Nephron progenitor cell (in vitro differentiated cells): ENCODE measurements around the gene UQCR10.
"Not testable (repeated sequence)": the region's sequence is repeated elsewhere in the genome, so short reads cannot be mapped to it uniquely, and the experiment has no call there.

ENCODE experiments used
- DNase-seq: peaks from one replicate; pipeline ENCODE4 v3.0.0; 2021
- H3K27ac Mint-ChIP-seq: 2 replicates; pipeline ENCODE4 v1.8.0; 2021; ENCODE audit warnings: mild to moderate bottlenecking, moderate library complexity, mixed read lengths
- H3K27me3 Mint-ChIP-seq: 2 replicates; pipeline ENCODE4 v1.8.0; 2021; ENCODE audit warnings: mild to moderate bottlenecking, low read depth, mixed read lengths; ENCODE audit not compliant: poor library complexity
- H3K36me3 Mint-ChIP-seq: 2 replicates; pipeline ENCODE4 v1.8.0; 2021; ENCODE audit warnings: low read depth, mixed read lengths
- H3K4me1 Mint-ChIP-seq: 2 replicates; pipeline ENCODE4 v1.8.0; 2021; ENCODE audit warnings: mixed read lengths
- H3K4me3 Mint-ChIP-seq: 2 replicates; pipeline ENCODE4 v1.8.0; 2021; ENCODE audit warnings: mild to moderate bottlenecking, moderate library complexity, mixed read lengths
- H3K9me3 Mint-ChIP-seq: 2 replicates; pipeline ENCODE4 v1.8.0; 2021; ENCODE audit warnings: mild to moderate bottlenecking, moderate library complexity, mixed read lengths
- CTCF ChIP-seq: fragments of 200-600 bp; sonication (generic); IDR thresholded peaks from 2 replicates; pipeline ENCODE4 v1.5.0; 2021; ENCODE audit warnings: antibody characterized with exemption

The UQCR10 gene

GRCh38 chr22:29748248-29748893 lies 18.8 kb upstream of the UQCR10 start:
- Mint-ChIP-seq H3K9me3 (no peaks in the 10 kb centered on the region), H3K36me3 (peaks cover 5% of the 10 kb centered on the region), H3K4me1 (peaks cover 21% of the 10 kb centered on the region), H3K27me3 (no peaks in the 10 kb centered on the region), H3K27ac (no peak overlapping the region), H3K4me3 (no peak overlapping the region)
- no peak for DNase-seq
- no peak for TF ChIP-seq CTCF

GRCh38 chr22:29750029-29750428 lies 17.1 kb upstream of the UQCR10 start:
- no peaks in the 10 kb centered on the region for H3K9me3 Mint-ChIP-seq
- H3K27me3 Mint-ChIP-seq = no peaks in the 10 kb centered on the region
- H3K4me3 Mint-ChIP-seq = no peak overlapping the region
- no peak for TF ChIP-seq CTCF
- no peak for DNase-seq
- H3K27ac Mint-ChIP-seq = no peak overlapping the region
- peaks cover 5% of the 10 kb centered on the region for H3K36me3 Mint-ChIP-seq
- H3K4me1 Mint-ChIP-seq = peaks cover 17% of the 10 kb centered on the region

GRCh38 chr22:29750559-29751538 lies 16.3 kb upstream of the UQCR10 start:
- H3K9me3 Mint-ChIP-seq = no peaks in the 10 kb centered on the region

GRCh38 chr22:29751669-29752068 lies 15.5 kb upstream of the UQCR10 start:
- H3K4me3 Mint-ChIP-seq = no peak overlapping the region
- H3K27me3 Mint-ChIP-seq = no peaks in the 10 kb centered on the region
- no peak overlapping the region for H3K27ac Mint-ChIP-seq
- no peak for DNase-seq
- peaks cover 11% of the 10 kb centered on the region for H3K4me1 Mint-ChIP-seq
- H3K36me3 Mint-ChIP-seq = no peaks in the 10 kb centered on the region
- no peak for TF ChIP-seq CTCF
- no peaks in the 10 kb centered on the region for H3K9me3 Mint-ChIP-seq

More at GRCh38 chr22:29750559-29751538, 16.3 kb upstream of the UQCR10 start:
- Mint-ChIP-seq H3K27ac (no peak overlapping the region), H3K4me1 (peaks cover 11% of the 10 kb centered on the region), H3K4me3 (no peak overlapping the region), H3K36me3 (no peaks in the 10 kb centered on the region), H3K27me3 (no peaks in the 10 kb centered on the region)
- no peak for DNase-seq
- TF ChIP-seq CTCF = no peak

- Mint-ChIP-seq H3K9me3 (no peaks in the 10 kb centered on the region), H3K36me3 (no peaks in the 10 kb centered on the region), H3K27me3 (no peaks in the 10 kb centered on the region), H3K27ac (no peak overlapping the region), H3K4me1 (peaks cover 20% of the 10 kb centered on the region), H3K4me3 (no peak overlapping the region)
- no peak for TF ChIP-seq CTCF
- DNase-seq = no peak
Measured at GRCh38 chr22:29753808-29754657, 13.1 kb upstream of the UQCR10 start.

GRCh38 chr22:29754658-29755395 lies 12.3 kb upstream of the UQCR10 start:
- H3K4me1 Mint-ChIP-seq = peaks cover 16% of the 10 kb centered on the region
- DNase-seq, H3K27me3 Mint-ChIP-seq, H3K36me3 Mint-ChIP-seq, H3K9me3 Mint-ChIP-seq, H3K4me3 Mint-ChIP-seq, H3K27ac Mint-ChIP-seq: not testable (repeated sequence)
